Naive thymus-derived CD8-positive, alpha-beta T cell (primary cell): ENCODE measurements around the gene DRC1. TPM values are rescaled to one million over a fixed set of nuclear protein-coding genes. Genes with fewer than 3 reads are reported as not detected.

ENCODE experiments used
- ATAC-seq, 2 donors: fragments of 150-1000 bp; cut with Tn5 transposase in 1 of 2; sonication (Bioruptor Pico), chemical (Tn5 transposase) in 1 of 2; 1 replicate in 1 of 2; 2 replicates in 1 of 2; pipeline ENCODE4 v1.10.0; 2021; ENCODE audit warnings: mild to moderate bottlenecking in 2 of 2, moderate library complexity in 2 of 2
- POLR2A ChIA-PET: fragments of 350-600 bp; sonication (Branson Sonifier 250); formaldehyde crosslinking; loops from one replicate; lab custom pipeline; 2021; ENCODE audit warnings: antibody characterized with exemption; lab: Charles Lee
- DNase-seq, 10 donors: peaks; one replicate each; pipeline versions ENCODE4 v3.0.0 to v3.0.0-alpha.2; 2020 to 2022
- H3K27ac Mint-ChIP-seq, 10 donors: one replicate each; pipeline ENCODE4 v1.8.0; 2020 to 2022; ENCODE audit warnings: mild to moderate bottlenecking in 10 of 10, mixed read lengths in 10 of 10, moderate library complexity in 4 of 10, inconsistent platforms in 1 of 10
- H3K27me3 Mint-ChIP-seq, 5 donors: one replicate each; pipeline ENCODE4 v1.8.0; 2021 to 2022; ENCODE audit warnings: mixed read lengths in 5 of 5
- H3K36me3 Mint-ChIP-seq, 3 donors: one replicate each; pipeline ENCODE4 v1.8.0; 2020 to 2022; ENCODE audit warnings: mixed read lengths in 3 of 3, mild to moderate bottlenecking in 2 of 3, inconsistent platforms in 1 of 3
- H3K4me1 Mint-ChIP-seq, 4 donors: one replicate each; pipeline ENCODE4 v1.8.0; 2021 to 2022; ENCODE audit warnings: mixed read lengths in 4 of 4
- H3K4me3 Mint-ChIP-seq, 10 donors: one replicate each; pipeline ENCODE4 v1.8.0; 2020 to 2022; ENCODE audit warnings: mild to moderate bottlenecking in 10 of 10, mixed read lengths in 10 of 10, moderate library complexity in 6 of 10, inconsistent platforms in 1 of 10
- H3K9me3 Mint-ChIP-seq, 9 donors: one replicate each; pipeline ENCODE4 v1.8.0; 2020 to 2022; ENCODE audit warnings: mixed read lengths in 9 of 9, mild to moderate bottlenecking in 3 of 9, inconsistent platforms in 1 of 9, moderate library complexity in 1 of 9
- polyA plus RNA-seq, 3 donors: library from polyadenylated mRNA; unstranded; fragments of 300-500 nt; fragmentation: Illumina TruSeq; gene quantifications; one replicate each; pipeline ENCODE4 v1.2.3, GENCODE V29; 2021
- total RNA-seq, 8 experiments: library from RNA in 2 of 8; stranded (reverse) in 2 of 8; gene quantifications; one replicate each; pipeline ENCODE4 v1.2.3 and lab custom pipeline; 2021 to 2026

DRC1 gene
- total and polyA plus RNA-seq, 5 experiments from 2014 or later, result not detected

DNA sequence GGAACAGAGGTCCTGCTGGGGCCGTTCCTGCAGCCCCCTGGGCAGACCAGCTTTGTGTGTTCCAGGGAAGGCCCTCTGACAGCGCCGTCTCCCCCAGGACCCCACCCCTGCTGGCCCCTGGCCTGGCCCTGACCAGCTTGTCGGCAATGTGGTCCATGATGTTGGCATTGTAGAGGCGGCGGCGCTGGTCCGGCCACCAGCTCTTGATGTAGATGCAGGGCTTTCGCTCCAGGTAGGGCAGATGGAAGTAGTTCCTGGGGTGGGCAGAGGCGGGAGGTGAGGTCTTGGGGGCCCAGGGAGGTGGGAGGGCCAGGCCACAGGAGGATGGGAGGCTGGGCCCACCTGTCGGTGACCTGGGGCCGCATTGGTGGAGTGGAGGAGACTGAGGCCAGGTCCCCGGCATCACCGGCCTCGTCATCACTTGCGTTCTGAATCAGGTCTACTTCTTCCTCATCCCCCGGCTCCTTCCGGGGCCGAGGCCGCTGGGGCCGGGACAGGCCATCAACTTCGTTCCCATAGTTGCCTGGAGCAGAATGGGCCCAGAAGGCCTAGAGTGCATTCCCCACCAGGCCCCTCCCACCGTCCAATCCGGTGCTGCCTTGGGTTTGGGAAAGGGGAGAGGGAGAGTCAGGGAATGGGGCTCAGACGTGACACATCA lies 77.5 kb downstream of the DRC1 start:
- no peak for ATAC-seq
- Mint-ChIP-seq H3K4me1 (peaks cover 3 to 6% (median 5%) of the 10 kb centered on the region in 4 donors), H3K9me3 (no peaks in the 10 kb centered on the region), H3K4me3 (no peak overlapping the region), H3K36me3 (no peaks in the 10 kb centered on the region), H3K27me3 (peaks cover 0 to 12% (median 0%) of the 10 kb centered on the region in 5 donors), H3K27ac (no peak overlapping the region)
- no peak for DNase-seq
- POLR2A ChIA-PET, result no interaction called here

DNA sequence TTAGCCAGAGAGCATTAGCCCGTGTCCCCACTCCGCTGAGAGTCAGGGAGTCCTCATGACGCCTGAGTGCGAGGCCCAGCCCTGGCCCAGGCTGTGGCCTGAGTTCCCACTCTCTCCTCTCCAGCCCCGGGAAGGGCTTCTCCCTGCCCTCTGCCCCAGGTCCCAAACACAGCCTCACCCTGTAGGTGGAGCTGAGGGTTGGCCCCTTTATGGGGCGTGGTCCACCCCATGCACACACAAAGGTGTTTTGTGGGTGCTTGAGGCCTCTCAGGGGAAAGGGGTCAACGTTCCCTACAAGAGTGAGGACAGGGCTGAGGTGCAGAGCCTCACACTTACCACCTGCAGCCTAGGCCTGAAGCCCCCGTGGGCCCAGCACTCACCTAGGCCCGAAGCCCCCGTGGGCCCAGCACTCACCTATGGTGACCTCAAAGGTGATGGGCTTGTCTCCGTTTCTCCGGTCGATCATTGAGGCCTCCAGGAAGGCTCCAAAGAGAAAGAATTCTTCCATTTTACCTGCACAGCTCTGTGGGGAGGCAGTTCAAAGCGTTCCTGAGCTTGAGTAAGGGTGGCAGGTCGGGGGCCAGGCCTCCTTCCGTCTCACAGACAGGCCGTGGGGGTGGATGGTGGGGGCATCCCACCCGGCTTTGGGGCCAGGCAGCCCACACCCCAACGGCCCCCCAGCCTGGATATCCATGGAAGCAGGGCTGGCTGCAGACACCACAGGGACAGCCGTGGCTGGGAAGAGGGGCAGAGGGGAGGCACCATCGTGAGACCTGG lies 78.3 kb downstream of the DRC1 start:
- POLR2A ChIA-PET, result no interaction called here
- H3K4me3 Mint-ChIP-seq, result no peak overlapping the region
- H3K4me1 Mint-ChIP-seq, result peaks cover 3 to 6% (median 5%) of the 10 kb centered on the region in 4 donors
- no peaks in the 10 kb centered on the region for H3K36me3 Mint-ChIP-seq
- no peak for ATAC-seq
- H3K27ac Mint-ChIP-seq, result no peak overlapping the region
- no peaks in the 10 kb centered on the region for H3K9me3 Mint-ChIP-seq
- no peak for DNase-seq
- peaks cover 0 to 13% (median 2%) of the 10 kb centered on the region in 5 donors for H3K27me3 Mint-ChIP-seq

DNA sequence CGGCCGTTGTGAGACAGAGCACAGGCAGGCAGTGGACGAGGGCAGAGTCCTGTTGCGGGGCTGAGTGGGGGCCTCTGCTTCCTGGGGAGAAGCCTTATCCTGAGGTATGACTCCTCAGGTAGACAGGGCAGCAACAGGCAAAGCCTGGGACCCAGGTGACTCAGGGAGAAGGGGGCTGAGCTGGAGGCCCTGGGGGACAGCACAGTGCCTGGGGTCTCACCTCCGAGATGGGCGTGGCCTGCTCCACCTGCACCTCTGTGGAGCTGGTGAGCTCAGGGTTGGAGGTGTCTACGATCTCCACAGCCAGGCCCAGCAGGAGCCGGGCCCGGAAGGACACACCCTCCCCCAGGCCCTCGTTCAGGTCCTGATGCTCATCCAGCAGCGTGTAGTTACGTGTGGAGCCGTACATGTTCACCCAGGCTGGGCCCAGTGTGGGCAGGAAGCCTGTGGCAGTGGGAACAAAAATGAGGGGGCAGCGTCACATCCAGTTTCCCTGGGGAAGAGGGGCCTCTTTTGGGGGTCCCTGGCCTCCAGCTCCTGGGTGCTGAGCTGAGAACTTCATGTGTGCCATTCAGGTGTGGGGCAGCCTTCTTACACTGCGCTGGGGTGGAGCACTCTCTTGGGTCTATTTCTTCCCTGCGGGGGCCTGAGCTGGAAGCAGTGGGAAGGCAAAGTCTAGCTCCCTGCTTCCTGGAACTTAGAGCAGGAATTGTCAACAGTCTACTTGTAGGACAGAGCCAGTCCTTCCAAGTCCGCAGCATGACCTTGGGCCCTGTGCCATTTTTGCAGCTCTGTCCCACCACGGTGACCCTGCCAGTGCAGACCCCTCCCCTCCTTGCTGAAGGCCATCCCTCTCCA lies 79.1 kb downstream of the DRC1 start:
- H3K4me3 Mint-ChIP-seq, result no peak overlapping the region
- no peaks in the 10 kb centered on the region for H3K36me3 Mint-ChIP-seq
- POLR2A ChIA-PET, result no interaction called here
- H3K27me3 Mint-ChIP-seq, result peaks cover 0 to 22% (median 3%) of the 10 kb centered on the region in 5 donors
- ATAC-seq, result no peak
- no peak overlapping the region for H3K27ac Mint-ChIP-seq
- peaks cover 3 to 6% (median 5%) of the 10 kb centered on the region in 4 donors for H3K4me1 Mint-ChIP-seq
- H3K9me3 Mint-ChIP-seq, result no peaks in the 10 kb centered on the region
- no peak for DNase-seq

DNA sequence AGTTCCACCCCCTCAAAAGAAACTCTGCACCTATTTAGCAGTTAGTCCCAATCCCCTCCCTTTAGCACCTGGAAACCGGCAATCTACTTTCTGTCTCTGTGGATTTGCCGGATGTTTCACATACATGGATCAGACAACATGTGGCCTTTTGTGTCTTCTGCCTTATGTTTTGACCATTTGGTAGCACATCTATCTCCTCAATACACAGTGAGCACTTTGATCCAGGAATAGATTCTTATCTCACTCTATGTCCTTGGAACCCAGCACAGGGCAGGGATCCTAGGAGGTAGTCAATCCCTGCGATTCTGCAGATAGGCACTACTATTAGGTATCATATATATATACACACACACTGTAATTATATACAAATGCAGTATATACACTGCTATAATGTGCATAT lies 80.0 kb downstream of the DRC1 start:
- no peak for DNase-seq
- Mint-ChIP-seq H3K4me3 (no peak overlapping the region), H3K9me3 (no peaks in the 10 kb centered on the region), H3K27me3 (peaks cover 0 to 26% (median 4%) of the 10 kb centered on the region in 5 donors), H3K4me1 (peaks cover 3 to 6% (median 5%) of the 10 kb centered on the region in 4 donors), H3K36me3 (no peaks in the 10 kb centered on the region), H3K27ac (no peak overlapping the region)
- no peak for ATAC-seq
- POLR2A ChIA-PET, result no interaction called here

GRCh38 chr2:26482211-26483026 lies 80.7 kb downstream of the DRC1 start:
- POLR2A ChIA-PET, result no interaction called here
- Mint-ChIP-seq H3K27ac (peak overlapping the region in 2 of 10 donors; percentile 30 to 44), H3K36me3 (no peaks in the 10 kb centered on the region), H3K27me3 (peaks cover 0 to 26% (median 4%) of the 10 kb centered on the region in 5 donors), H3K9me3 (no peaks in the 10 kb centered on the region), H3K4me3 (no peak overlapping the region), H3K4me1 (peaks cover 3 to 5% (median 5%) of the 10 kb centered on the region in 4 donors)
- DNase-seq (no peak), ATAC-seq (no peak)

GRCh38 chr2:26483027-26483326 lies 81.3 kb downstream of the DRC1 start:
- Mint-ChIP-seq H3K36me3 (no peaks in the 10 kb centered on the region), H3K4me1 (no peaks in the 10 kb centered on the region), H3K9me3 (no peaks in the 10 kb centered on the region), H3K27me3 (peaks cover 0 to 22% (median 3%) of the 10 kb centered on the region in 5 donors), H3K4me3 (no peak overlapping the region), H3K27ac (peak overlapping the region in 1 of 10 donors; percentile 44)
- POLR2A ChIA-PET, result no interaction called here
- ATAC-seq (no peak), DNase-seq (no peak)

DNA sequence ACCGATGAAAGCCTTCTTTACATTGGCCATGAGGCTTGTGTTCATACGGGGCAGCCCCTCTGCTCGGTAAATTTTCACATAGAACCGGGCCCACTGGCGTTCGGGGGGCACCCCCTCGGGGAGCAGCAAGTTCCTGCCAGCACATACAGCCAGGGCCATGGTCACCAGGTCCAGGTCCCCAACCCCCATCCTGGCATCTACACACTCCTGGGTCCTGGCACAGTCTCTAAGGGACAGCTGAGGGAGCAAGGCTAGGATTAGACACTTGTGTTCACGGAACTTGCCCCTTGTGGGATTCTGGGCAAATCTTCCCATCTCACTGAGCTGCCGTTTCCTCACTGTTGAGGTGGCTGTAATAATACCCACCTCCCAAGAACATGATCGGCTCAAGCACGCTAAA lies 81.8 kb downstream of the DRC1 start:
- peaks cover 0 to 22% (median 3%) of the 10 kb centered on the region in 5 donors for H3K27me3 Mint-ChIP-seq
- H3K4me1 Mint-ChIP-seq, result no peaks in the 10 kb centered on the region
- ATAC-seq (no peak), DNase-seq (no peak)
- H3K4me3 Mint-ChIP-seq, result no peak overlapping the region
- POLR2A ChIA-PET, result no interaction called here
- H3K27ac Mint-ChIP-seq, result no peak overlapping the region
- no peaks in the 10 kb centered on the region for H3K9me3 Mint-ChIP-seq
- no peaks in the 10 kb centered on the region for H3K36me3 Mint-ChIP-seq

- no peaks in the 10 kb centered on the region for H3K9me3 Mint-ChIP-seq
- POLR2A ChIA-PET, result no interaction called here
- H3K27me3 Mint-ChIP-seq, result peaks cover 0 to 22% (median 3%) of the 10 kb centered on the region in 5 donors
- H3K36me3 Mint-ChIP-seq, result no peaks in the 10 kb centered on the region
- ATAC-seq (no peak), DNase-seq (no peak)
- H3K27ac Mint-ChIP-seq, result peak overlapping the region in 1 of 10 donors; percentile 9
- no peak overlapping the region for H3K4me3 Mint-ChIP-seq
- H3K4me1 Mint-ChIP-seq, result no peaks in the 10 kb centered on the region
Measured at GRCh38 chr2:26483957-26484565, 82.3 kb downstream of the DRC1 start.

DNA sequence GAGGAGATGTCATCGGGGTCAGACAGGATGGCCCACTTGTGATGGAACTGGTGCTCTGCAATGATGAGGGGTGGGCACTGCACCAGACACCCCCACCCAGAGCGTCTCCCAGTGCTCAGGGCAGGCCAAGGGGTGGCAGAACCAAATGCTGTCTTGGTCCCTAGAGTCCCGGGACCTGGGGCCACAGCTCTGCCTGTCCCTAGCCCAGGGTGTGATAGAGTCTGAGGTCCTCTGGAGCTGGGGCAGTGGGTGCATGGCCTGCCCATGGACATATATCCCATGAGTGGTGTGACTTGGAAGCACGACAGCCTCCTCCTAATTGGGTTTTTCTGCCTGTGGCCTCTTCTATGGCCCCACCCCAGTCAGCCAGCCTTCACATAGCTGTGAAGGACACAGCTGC lies 82.9 kb downstream of the DRC1 start:
- H3K4me3 Mint-ChIP-seq, result no peak overlapping the region
- no peaks in the 10 kb centered on the region for H3K36me3 Mint-ChIP-seq
- DNase-seq (no peak), ATAC-seq (no peak)
- no peaks in the 10 kb centered on the region for H3K9me3 Mint-ChIP-seq
- no peak overlapping the region for H3K27ac Mint-ChIP-seq
- H3K4me1 Mint-ChIP-seq, result no peaks in the 10 kb centered on the region
- POLR2A ChIA-PET, result no interaction called here
- peaks cover 0 to 22% (median 3%) of the 10 kb centered on the region in 5 donors for H3K27me3 Mint-ChIP-seq

DNA sequence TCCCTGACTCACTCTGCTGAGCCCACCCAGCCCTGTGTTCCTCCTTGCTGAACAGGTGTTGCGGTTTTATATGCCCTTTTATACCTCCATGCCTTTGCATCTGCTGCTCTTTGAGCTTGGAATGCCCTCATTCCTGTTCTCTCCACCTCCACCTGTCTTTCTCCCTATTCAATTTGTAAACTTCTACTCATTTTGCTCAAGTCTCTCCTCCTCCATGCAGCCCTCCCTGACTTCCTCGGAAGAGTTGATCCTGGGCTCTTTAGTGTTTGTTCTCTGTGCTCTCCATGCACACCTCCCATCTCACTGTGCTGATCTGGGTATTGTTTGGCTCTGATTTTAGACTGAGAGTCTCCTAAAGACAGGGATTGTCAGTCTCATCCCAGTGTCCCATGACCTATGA lies 83.4 kb downstream of the DRC1 start:
- POLR2A ChIA-PET, result no interaction called here
- Mint-ChIP-seq H3K36me3 (no peaks in the 10 kb centered on the region), H3K27ac (no peak overlapping the region), H3K9me3 (no peaks in the 10 kb centered on the region), H3K4me3 (no peak overlapping the region), H3K27me3 (peaks cover 0 to 22% (median 3%) of the 10 kb centered on the region in 5 donors), H3K4me1 (no peaks in the 10 kb centered on the region)
- DNase-seq, result no peak
- ATAC-seq, result no peak

DNA sequence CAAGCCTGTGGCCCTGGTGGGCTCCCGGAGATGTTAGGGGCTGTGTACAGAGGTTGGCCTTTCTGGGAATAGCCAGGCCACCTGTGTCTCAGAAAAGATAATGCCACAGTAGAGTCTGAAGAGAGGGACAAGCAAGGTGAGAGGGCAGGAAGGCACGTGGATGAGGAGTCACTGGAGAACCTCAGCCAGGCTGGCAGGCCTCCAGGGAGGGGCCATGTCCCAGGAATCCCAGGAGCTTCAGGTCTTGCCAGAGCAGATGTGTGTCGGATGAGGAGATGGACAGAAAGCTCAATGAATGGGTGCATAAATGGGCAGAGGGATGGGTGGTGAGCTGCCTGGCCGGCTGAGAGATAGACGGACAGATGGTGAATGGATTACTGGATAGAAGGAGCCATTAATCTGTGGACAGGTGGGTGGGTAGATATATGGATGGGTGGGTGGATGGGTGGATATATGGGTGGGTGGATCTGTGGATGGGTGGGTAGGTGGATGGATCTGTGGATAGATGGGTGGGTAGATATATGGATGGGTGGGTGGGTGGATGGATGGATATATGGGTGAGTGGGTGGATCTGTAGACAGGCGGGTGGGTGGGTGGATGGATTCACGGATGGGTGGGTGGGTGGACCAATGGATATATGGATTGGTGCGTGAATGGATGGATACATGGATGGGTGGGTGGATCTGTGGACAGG lies 84.2 kb downstream of the DRC1 start:
- H3K36me3 Mint-ChIP-seq, result no peaks in the 10 kb centered on the region
- POLR2A ChIA-PET, result no interaction called here
- H3K9me3 Mint-ChIP-seq, result no peaks in the 10 kb centered on the region
- no peak for ATAC-seq
- no peak overlapping the region for H3K4me3 Mint-ChIP-seq
- no peak overlapping the region for H3K27ac Mint-ChIP-seq
- H3K4me1 Mint-ChIP-seq, result no peaks in the 10 kb centered on the region
- peaks cover 0 to 22% (median 3%) of the 10 kb centered on the region in 5 donors for H3K27me3 Mint-ChIP-seq
- DNase-seq, result no peak
